Hematopoietic multipotent progenitor cell (in vitro differentiated cells): Measurements from ENCODE around the gene CC2D2A. TPM values are rescaled to one million over a fixed set of nuclear protein-coding genes. Genes with fewer than 3 reads are reported as not detected.

Source experiments
- DNase-seq, 3 donors: peaks; one replicate each; pipeline ENCODE4 v3.0.0-alpha.2; 2011 to 2015; ENCODE audit warnings: low read depth in 2 of 3, low spot score in 2 of 3
- total RNA-seq: library from RNA; depleted of rRNA; stranded (reverse); fragments of >200 nt; gene quantifications from one replicate; pipeline ENCODE4 v1.2.3, GENCODE V29; 2012

The CC2D2A gene
- total RNA-seq, 1 donor = 0.27 TPM

- DNase-seq = no peak
Measured at GRCh38 chr4:15552557-15553362, 83.1 kb downstream of the CC2D2A start.

GRCh38 chr4:15556511-15557092 is 86.9 kb downstream of the CC2D2A start:
- DNase-seq = no peak

GRCh38 chr4:15557786-15558550 is 88.3 kb downstream of the CC2D2A start:
- DNase-seq = no peak

- no peak for DNase-seq
Measured at GRCh38 chr4:15558561-15558960, 88.9 kb downstream of the CC2D2A start.

GRCh38 chr4:15562114-15562513 is 92.4 kb downstream of the CC2D2A start:
- no peak for DNase-seq

GRCh38 chr4:15562623-15563022 is 92.9 kb downstream of the CC2D2A start:
- no peak for DNase-seq

- no peak for DNase-seq
Measured at GRCh38 chr4:15563871-15564270, 94.2 kb downstream of the CC2D2A start.

- no peak for DNase-seq
Measured at GRCh38 chr4:15568821-15569220, 99.1 kb downstream of the CC2D2A start.

GRCh38 chr4:15569746-15570145 is 100.1 kb downstream of the CC2D2A start:
- DNase-seq = no peak

- no peak for DNase-seq
Measured at GRCh38 chr4:15575966-15576365, 106.3 kb downstream of the CC2D2A start.

- no peak for DNase-seq
Measured at GRCh38 chr4:15577508-15577907, 107.8 kb downstream of the CC2D2A start.

- no peak for DNase-seq
Measured at GRCh38 chr4:15584785-15585184, 115.1 kb downstream of the CC2D2A start.

GRCh38 chr4:15585331-15585730 is 115.6 kb downstream of the CC2D2A start:
- DNase-seq = no peak

GRCh38 chr4:15586066-15586465 is 116.4 kb downstream of the CC2D2A start:
- DNase-seq = no peak

- DNase-seq = no peak
Measured at GRCh38 chr4:15587649-15588048, 118.0 kb downstream of the CC2D2A start.

- no peak for DNase-seq
Measured at GRCh38 chr4:15592799-15593198, 123.1 kb downstream of the CC2D2A start.

- DNase-seq = no peak
Measured at GRCh38 chr4:15598644-15599043, 129.0 kb downstream of the CC2D2A start.

- DNase-seq = no peak
Measured at GRCh38 chr4:15600176-15600575, 130.5 kb downstream of the CC2D2A start.

- no peak for DNase-seq
Measured at GRCh38 chr4:15601862-15602261, 132.2 kb downstream of the CC2D2A start.

GRCh38 chr4:15605537-15605936 is 135.9 kb downstream of the CC2D2A start:
- no peak for DNase-seq

- DNase-seq = no peak
Measured at GRCh38 chr4:15610855-15611254, 141.2 kb downstream of the CC2D2A start.

GRCh38 chr4:15612136-15612535 is 142.5 kb downstream of the CC2D2A start:
- no peak for DNase-seq
